ENCODE measurements around the gene PPARG. TPM values are rescaled to one million over a fixed set of nuclear protein-coding genes. Genes with fewer than 3 reads are reported as not detected.

The PPARG gene
- total and polyA plus RNA-seq, 2 of the 13 experiments (the other 11 are each of a cell fraction or from before 2014, with no cell fraction given) = 13.9 to 58.3 TPM

DNA sequence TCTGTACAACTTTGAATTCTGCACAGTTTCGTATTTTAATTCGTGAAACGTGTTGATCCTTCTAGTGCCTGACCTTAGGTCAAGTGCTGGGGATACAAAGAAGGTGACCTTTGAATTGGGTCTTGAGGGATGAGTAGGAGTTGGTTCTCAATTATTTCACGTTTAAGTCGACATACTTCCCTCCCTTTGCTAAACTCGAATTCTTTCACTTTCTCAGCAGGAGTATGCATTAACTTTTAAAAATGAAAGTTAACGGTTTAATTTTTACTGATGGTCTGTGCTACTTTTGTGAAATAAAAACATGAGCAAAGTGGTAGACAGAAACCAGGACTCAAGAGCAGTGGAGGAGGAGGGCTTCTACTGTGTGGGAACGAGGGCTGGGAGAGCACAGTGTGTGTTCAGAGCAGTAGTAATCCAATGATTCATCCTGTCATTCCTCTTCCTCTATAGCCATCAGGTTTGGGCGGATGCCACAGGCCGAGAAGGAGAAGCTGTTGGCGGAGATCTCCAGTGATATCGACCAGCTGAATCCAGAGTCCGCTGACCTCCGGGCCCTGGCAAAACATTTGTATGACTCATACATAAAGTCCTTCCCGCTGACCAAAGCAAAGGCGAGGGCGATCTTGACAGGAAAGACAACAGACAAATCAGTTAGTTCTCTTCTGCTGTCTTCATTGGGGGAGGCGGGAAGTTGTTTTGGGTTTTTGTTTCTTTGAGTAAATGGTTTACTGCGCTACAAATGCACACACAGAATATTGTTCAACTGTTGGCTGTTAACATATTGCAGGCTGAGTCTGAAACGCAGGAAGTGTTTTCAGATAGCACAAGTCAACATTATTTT is 116.8 kb downstream of the PPARG start (continued):
- TF ChIP-seq, protein P1, sequence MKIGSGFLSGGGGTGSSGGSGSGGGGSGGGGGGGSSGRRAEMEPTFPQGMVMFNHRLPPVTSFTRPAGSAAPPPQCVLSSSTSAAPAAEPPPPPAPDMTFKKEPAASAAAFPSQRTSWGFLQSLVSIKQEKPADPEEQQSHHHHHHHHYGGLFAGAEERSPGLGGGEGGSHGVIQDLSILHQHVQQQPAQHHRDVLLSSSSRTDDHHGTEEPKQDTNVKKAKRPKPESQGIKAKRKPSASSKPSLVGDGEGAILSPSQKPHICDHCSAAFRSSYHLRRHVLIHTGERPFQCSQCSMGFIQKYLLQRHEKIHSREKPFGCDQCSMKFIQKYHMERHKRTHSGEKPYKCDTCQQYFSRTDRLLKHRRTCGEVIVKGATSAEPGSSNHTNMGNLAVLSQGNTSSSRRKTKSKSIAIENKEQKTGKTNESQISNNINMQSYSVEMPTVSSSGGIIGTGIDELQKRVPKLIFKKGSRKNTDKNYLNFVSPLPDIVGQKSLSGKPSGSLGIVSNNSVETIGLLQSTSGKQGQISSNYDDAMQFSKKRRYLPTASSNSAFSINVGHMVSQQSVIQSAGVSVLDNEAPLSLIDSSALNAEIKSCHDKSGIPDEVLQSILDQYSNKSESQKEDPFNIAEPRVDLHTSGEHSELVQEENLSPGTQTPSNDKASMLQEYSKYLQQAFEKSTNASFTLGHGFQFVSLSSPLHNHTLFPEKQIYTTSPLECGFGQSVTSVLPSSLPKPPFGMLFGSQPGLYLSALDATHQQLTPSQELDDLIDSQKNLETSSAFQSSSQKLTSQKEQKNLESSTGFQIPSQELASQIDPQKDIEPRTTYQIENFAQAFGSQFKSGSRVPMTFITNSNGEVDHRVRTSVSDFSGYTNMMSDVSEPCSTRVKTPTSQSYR (CRISPR knock-in tag; IDR thresholded peaks at IDR 0.05; ENCODE audit: borderline replicate concordance) = peak; percentile 61; the same call in 1 of the 2 replicates
- TF ChIP-seq TBX2 (CRISPR knock-in tag; IDR thresholded peaks at IDR 0.05; ENCODE audit: borderline replicate concordance) = peak; percentile 94
- TF ChIP-seq, protein P2, sequence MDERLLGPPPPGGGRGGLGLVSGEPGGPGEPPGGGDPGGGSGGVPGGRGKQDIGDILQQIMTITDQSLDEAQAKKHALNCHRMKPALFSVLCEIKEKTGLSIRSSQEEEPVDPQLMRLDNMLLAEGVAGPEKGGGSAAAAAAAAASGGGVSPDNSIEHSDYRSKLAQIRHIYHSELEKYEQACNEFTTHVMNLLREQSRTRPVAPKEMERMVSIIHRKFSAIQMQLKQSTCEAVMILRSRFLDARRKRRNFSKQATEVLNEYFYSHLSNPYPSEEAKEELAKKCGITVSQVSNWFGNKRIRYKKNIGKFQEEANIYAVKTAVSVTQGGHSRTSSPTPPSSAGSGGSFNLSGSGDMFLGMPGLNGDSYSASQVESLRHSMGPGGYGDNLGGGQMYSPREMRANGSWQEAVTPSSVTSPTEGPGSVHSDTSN (CRISPR knock-in tag; IDR thresholded peaks at IDR 0.05) = peak; percentile 57
- TF ChIP-seq ZNF724P (CRISPR knock-in tag; IDR thresholded peaks at IDR 0.05; ENCODE audit: borderline replicate concordance) = no peak
- peak; percentile 97 for TF ChIP-seq NR2F6 (IDR thresholded peaks at IDR 0.05)
- peak; percentile 95 for TF ChIP-seq NR2F6 (CRISPR knock-in tag; IDR thresholded peaks at IDR 0.05)
- TF ChIP-seq, protein P3, sequence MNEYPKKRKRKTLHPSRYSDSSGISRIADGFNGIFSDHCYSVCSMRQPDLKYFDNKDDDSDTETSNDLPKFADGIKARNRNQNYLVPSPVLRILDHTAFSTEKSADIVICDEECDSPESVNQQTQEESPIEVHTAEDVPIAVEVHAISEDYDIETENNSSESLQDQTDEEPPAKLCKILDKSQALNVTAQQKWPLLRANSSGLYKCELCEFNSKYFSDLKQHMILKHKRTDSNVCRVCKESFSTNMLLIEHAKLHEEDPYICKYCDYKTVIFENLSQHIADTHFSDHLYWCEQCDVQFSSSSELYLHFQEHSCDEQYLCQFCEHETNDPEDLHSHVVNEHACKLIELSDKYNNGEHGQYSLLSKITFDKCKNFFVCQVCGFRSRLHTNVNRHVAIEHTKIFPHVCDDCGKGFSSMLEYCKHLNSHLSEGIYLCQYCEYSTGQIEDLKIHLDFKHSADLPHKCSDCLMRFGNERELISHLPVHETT (CRISPR knock-in tag; conservative IDR thresholded peaks at IDR 0.05) = peak; percentile 61; the same call in 1 of the 2 replicates
- TF ChIP-seq, protein P4, sequence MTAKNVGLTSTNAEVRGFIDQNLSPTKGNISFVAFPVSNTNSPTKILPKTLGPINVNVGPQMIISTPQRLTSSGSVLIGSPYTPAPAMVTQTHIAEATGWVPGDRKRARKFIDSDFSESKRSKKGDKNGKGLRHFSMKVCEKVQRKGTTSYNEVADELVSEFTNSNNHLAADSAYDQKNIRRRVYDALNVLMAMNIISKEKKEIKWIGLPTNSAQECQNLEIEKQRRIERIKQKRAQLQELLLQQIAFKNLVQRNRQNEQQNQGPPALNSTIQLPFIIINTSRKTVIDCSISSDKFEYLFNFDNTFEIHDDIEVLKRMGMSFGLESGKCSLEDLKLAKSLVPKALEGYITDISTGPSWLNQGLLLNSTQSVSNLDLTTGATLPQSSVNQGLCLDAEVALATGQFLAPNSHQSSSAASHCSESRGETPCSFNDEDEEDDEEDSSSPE (CRISPR knock-in tag; IDR thresholded peaks at IDR 0.05) = peak; percentile 74
- TF ChIP-seq, protein P5, sequence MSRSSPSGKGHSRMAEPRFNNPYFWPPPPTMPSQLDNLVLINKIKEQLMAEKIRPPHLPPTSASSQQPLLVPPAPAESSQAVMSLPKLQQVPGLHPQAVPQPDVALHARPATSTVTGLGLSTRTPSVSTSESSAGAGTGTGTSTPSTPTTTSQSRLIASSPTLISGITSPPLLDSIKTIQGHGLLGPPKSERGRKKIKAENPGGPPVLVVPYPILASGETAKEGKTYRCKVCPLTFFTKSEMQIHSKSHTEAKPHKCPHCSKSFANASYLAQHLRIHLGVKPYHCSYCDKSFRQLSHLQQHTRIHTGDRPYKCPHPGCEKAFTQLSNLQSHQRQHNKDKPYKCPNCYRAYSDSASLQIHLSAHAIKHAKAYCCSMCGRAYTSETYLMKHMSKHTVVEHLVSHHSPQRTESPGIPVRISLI (CRISPR knock-in tag; IDR thresholded peaks at IDR 0.05; ENCODE audit: borderline replicate concordance) = peak; percentile 44; the same call in 1 of the 2 replicates
- TF ChIP-seq KAT8 (CRISPR knock-in tag; IDR thresholded peaks at IDR 0.05) = peak; percentile 72; the same call in 1 of the 2 replicates
- peak; percentile 91 for TF ChIP-seq SMAD3 (CRISPR knock-in tag; IDR thresholded peaks at IDR 0.05)
- TF ChIP-seq, protein P6, sequence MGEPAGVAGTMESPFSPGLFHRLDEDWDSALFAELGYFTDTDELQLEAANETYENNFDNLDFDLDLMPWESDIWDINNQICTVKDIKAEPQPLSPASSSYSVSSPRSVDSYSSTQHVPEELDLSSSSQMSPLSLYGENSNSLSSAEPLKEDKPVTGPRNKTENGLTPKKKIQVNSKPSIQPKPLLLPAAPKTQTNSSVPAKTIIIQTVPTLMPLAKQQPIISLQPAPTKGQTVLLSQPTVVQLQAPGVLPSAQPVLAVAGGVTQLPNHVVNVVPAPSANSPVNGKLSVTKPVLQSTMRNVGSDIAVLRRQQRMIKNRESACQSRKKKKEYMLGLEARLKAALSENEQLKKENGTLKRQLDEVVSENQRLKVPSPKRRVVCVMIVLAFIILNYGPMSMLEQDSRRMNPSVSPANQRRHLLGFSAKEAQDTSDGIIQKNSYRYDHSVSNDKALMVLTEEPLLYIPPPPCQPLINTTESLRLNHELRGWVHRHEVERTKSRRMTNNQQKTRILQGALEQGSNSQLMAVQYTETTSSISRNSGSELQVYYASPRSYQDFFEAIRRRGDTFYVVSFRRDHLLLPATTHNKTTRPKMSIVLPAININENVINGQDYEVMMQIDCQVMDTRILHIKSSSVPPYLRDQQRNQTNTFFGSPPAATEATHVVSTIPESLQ (CRISPR knock-in tag; conservative IDR thresholded peaks at IDR 0.05) = 0 out of 2 replicates have a peak, but pooled peaks have one; percentile 83
- TF ChIP-seq HNF4G (IDR thresholded peaks at IDR 0.05; ENCODE audit: borderline replicate concordance, low read depth, low read length) = peak; percentile 93
- peak; percentile 93; the same call in 1 of the 2 replicates for TF ChIP-seq HNF4G (CRISPR knock-in tag; IDR thresholded peaks at IDR 0.05; ENCODE audit: borderline replicate concordance, low read depth)
- TF ChIP-seq MAZ (IDR thresholded peaks at IDR 0.05; ENCODE audit: borderline replicate concordance, low read depth, low read length) = no peak
- TF ChIP-seq MAZ (CRISPR knock-in tag; IDR thresholded peaks at IDR 0.05; ENCODE audit: low read depth) = peak; percentile 77; the same call in 1 of the 2 replicates

Measured in HepG2 (cell line).